AG09319 (cell line): Measurements from ENCODE around the gene RGS17.
"Not testable (repeated sequence)": the region's sequence is repeated elsewhere in the genome, so short reads cannot be mapped to it uniquely, and the experiment has no call there.

Experiments
- DNase-seq: peaks from one replicate; pipeline ENCODE4 v3.0.0-alpha.2; 2010; ENCODE audit warnings: low read depth; ENCODE audit errors: extremely low read depth
- TF ChIP-seq, protein P1 (sequence below): IDR thresholded peaks from 2 replicates; pipeline ENCODE4 v1.5.1; 2011; ENCODE audit warnings: low read depth, mild to moderate bottlenecking, inconsistent platforms, low read length, moderate library complexity

RGS17 gene

DNA sequence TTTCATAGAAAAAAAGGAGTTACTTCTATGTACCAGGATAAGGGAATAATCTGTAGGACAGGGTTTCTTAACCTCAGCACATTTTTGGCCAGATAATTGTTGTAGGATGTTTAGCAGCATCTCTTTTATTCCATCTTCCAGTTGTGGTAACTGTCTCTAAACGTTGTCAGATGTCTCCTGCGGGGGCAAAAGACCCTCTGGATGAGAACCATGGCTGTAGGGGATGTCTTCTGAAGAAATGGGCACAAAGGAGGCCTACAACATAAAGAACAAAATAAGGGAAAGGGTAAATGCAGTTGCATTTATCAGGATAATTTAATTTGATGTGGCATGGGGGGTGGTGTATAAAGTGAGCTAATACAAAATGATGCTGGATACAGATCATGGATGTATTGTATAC, 144.1 kb downstream of the RGS17 start:
- TF ChIP-seq, protein P1, sequence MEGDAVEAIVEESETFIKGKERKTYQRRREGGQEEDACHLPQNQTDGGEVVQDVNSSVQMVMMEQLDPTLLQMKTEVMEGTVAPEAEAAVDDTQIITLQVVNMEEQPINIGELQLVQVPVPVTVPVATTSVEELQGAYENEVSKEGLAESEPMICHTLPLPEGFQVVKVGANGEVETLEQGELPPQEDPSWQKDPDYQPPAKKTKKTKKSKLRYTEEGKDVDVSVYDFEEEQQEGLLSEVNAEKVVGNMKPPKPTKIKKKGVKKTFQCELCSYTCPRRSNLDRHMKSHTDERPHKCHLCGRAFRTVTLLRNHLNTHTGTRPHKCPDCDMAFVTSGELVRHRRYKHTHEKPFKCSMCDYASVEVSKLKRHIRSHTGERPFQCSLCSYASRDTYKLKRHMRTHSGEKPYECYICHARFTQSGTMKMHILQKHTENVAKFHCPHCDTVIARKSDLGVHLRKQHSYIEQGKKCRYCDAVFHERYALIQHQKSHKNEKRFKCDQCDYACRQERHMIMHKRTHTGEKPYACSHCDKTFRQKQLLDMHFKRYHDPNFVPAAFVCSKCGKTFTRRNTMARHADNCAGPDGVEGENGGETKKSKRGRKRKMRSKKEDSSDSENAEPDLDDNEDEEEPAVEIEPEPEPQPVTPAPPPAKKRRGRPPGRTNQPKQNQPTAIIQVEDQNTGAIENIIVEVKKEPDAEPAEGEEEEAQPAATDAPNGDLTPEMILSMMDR = no peak

DNA sequence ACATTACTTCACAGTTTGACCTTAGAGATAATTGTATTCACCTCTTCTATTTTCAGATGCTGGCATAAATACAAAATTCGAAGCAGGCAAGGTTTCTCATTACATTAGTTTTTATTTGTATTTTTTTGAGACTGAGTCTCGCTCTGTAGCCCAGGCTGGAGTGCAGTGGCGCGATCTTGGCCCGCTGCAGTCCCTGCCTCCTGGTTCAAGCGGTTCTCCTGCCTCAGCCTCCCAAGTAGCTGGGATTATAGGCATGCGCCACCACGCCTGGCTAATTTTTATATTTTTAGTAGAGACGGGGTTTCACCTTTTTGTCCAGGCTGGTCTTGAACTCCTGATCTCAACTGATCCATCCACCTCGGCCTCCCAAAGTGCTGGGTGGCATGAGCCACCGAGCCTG, 145.8 kb downstream of the RGS17 start:
- DNase-seq = not testable (repeated sequence)

More for the DNA sequence above, 144.1 kb downstream of the RGS17 start:
- DNase-seq = no peak

DNA sequence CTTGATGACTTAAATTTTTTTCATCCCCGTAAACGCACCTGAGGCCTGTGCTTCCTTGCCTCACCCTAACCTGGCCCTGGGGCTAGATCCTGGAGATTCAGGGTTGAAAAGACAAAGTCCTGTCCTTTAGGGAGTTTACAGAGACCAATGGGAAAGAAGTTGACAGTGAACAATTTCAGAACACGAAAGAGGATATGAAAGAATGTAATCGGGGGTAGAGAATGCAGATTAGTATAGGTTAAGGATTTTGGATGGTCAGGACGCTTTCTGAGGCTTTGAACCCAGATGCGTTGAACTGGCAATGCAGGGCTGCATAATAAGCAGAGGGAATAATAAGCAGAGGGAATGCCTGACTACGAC, 146.6 kb downstream of the RGS17 start:
- DNase-seq = no peak
- TF ChIP-seq, protein P1 = no peak

DNA sequence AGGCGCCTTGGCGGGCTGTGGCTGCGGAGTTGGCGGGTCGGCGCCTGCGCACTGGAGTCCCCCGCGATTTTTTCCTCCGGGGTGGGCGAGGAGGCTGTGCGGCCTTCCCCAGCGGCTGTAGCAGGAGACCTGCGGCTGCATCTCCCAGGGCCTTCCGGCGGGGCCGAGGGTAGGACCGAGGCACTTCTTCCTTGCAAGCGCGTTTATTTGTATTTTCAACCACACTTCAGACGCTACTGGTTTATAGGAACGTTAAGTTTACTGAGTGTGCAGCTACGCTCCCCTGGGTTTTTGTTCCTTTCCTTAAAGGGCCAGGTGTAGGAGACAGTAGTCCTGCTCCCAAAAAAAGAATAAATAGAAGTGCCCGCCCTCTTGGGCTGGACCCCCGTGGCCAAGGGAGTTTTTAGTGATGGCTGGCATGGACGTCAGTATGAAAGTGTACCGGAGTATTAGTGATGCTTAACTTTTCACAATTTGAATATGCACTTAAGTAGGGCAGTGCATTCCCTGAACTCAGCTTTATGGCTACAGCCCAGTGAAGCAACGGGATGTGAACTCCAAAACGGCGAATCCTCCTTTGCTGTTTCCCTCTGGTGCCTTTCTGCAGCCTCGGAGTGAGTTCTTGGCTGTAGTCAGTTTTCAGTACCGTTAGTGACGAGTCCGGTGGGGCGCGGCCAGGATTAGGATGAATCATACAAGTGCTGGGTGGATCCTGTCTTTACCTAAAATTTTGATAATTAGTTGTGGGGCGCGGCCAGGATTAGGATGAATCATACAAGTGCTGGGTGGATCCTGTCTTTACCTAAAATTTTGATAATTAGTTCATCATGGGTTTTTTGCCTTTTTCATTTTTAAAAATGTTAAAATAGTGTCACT, 147.2 kb downstream of the RGS17 start:
- TF ChIP-seq, protein P1 = no peak
- peak; percentile 52 for DNase-seq

- DNase-seq = peak; percentile 96
- TF ChIP-seq, protein P1 = no peak
Measured at GRCh38 chr6:152982904-152983636, 148.0 kb downstream of the RGS17 start, which contains the start of gene FBXO5. TSS of gene FBXO5 (minus strand) at chr6:152983041. CDS start at chr6:152982959, 82 bp downstream.

DNA sequence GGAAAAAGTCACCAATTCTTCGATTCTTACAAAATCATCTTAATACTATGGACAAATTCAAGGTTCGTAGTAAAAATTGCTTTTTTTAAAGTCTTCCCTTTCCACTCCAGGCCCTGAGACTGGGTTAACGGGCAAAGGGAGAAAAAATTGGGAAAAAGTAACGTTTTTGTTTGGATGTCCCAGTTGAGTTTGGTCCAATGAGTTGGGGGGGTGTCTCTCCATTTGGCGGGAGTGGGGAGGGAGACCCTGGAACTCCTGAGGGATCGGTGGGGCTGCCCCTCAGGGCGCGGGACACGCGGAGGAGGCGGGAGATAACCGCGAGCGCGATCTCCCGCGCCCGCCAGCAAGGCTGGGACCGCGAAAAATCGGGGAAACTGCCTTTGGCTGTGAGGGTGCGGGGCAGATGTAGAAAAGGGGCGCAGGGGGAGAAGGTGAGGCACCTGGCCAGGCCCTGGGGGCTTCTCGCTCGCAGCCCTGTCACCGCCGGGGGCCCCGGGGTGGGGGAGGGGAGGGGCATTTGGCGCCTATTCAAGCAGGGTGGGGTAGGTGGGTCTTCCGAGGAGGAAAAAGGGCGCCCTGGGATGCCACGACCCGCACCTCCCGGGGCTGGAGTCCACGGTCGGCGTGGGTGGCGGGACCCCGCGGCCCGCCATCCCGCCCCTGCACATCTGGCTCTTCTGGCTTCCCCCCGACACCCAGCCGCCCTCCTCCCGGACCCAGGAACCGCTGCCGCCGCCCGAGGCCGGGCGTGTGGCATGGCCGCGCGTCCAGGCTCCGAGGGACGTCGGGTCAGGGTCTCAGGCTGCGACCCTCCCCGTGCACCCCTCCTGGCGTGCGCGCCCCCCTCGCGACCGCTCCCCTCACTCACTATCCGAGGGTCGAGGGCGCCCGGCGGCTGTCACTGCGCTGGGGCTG, 148.8 kb downstream of the RGS17 start:
- DNase-seq = no peak
- TF ChIP-seq, protein P1 = no peak

GRCh38 chr6:152981219-152981618, 149.9 kb downstream of the RGS17 start:
- no peak for DNase-seq
- TF ChIP-seq, protein P1 = no peak
